ENCODE results near the gene POLR2A.

DNA sequence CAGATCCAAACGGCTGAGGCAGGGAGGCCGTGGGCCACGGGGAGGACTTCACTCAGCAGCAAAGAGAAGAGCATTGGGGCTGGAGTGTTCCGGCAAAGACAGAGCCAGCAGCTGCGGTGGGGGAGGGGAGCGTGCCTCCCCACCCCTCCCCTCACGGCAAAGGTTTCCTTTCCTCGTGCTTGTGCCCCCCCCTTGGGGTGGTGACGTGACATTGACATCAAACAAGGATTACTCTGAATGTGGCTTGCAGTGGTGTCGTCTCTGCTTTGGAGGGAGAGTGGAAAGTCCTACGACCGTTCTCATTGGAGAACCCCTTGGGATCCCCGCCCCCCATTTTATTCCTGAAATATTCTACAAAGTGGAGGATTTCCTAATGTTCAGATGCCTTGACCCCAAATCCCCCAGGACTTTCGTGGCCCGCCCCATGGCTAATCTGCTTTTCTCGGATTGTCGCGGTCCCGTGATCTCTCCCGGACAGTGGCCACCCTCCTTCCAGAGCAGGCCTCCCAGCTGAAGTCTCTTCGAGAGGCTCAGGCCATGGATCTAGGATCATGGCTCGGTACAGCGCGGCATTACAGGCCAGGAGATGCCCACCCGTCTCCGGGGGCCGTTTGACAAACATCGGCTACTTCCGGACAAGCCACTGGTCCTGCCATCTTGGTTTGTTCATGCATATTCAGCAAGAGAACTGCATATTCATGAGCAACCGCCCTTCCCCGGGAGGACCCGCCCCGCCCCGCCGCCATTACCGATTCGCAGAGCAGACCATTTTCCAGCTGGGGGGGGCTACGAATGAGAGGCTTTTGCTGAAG, 705 bp upstream of the POLR2A start:
- TF ChIP-seq, protein P1, sequence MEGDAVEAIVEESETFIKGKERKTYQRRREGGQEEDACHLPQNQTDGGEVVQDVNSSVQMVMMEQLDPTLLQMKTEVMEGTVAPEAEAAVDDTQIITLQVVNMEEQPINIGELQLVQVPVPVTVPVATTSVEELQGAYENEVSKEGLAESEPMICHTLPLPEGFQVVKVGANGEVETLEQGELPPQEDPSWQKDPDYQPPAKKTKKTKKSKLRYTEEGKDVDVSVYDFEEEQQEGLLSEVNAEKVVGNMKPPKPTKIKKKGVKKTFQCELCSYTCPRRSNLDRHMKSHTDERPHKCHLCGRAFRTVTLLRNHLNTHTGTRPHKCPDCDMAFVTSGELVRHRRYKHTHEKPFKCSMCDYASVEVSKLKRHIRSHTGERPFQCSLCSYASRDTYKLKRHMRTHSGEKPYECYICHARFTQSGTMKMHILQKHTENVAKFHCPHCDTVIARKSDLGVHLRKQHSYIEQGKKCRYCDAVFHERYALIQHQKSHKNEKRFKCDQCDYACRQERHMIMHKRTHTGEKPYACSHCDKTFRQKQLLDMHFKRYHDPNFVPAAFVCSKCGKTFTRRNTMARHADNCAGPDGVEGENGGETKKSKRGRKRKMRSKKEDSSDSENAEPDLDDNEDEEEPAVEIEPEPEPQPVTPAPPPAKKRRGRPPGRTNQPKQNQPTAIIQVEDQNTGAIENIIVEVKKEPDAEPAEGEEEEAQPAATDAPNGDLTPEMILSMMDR (IDR thresholded peaks at IDR 0.05), result no peak
- TF ChIP-seq POLR2A (IDR thresholded peaks at IDR 0.05), result peak in 1 of 3 donors; percentile 10

Data from body of pancreas (tissue), 4 donors.